ENCODE data around the gene NFIA. TPM values are rescaled to one million over a fixed set of nuclear protein-coding genes. Genes with fewer than 3 reads are reported as not detected.

The NFIA gene
- total RNA-seq, 1 donor from 2014 or later = 1.5 TPM

- intact Hi-C loops (cut with micrococcal nuclease) = no loop called here
- DNase-seq (ENCODE audit: low spot score) = no peak
- no peak overlapping the region for H3K4me3 Mint-ChIP-seq (ENCODE audit: low read depth)
- H3K27me3 Mint-ChIP-seq (ENCODE audit: low read depth) = peaks cover 16% of the 10 kb centered on the region
- no peak overlapping the region for H3K27ac Mint-ChIP-seq
- H3K36me3 Mint-ChIP-seq (ENCODE audit: low read depth) = no peaks in the 10 kb centered on the region
- H3K4me1 Mint-ChIP-seq (ENCODE audit: low read depth) = no peaks in the 10 kb centered on the region
- no peaks in the 10 kb centered on the region for H3K9me3 Mint-ChIP-seq
These were observed 143.1 kb downstream of the NFIA start for GRCh38 chr1:61225478-61225877.

- Mint-ChIP-seq H3K4me3 (ENCODE audit: low read depth) (no peak overlapping the region), H3K36me3 (ENCODE audit: low read depth) (no peaks in the 10 kb centered on the region), H3K27me3 (ENCODE audit: low read depth) (peaks cover 16% of the 10 kb centered on the region), H3K27ac (no peak overlapping the region), H3K9me3 (no peaks in the 10 kb centered on the region), H3K4me1 (ENCODE audit: low read depth) (no peaks in the 10 kb centered on the region)
- no peak for DNase-seq (ENCODE audit: low spot score)
- intact Hi-C loops (cut with micrococcal nuclease) = no loop called here
These were observed 144.6 kb downstream of the NFIA start for GRCh38 chr1:61226791-61227567.

GRCh38 chr1:61227857-61228550, 145.6 kb downstream of the NFIA start:
- H3K36me3 Mint-ChIP-seq (ENCODE audit: low read depth) = no peaks in the 10 kb centered on the region
- intact Hi-C loops (cut with micrococcal nuclease) = no loop called here
- H3K4me1 Mint-ChIP-seq (ENCODE audit: low read depth) = no peaks in the 10 kb centered on the region
- H3K27me3 Mint-ChIP-seq (ENCODE audit: low read depth) = peaks cover 14% of the 10 kb centered on the region
- no peak overlapping the region for H3K27ac Mint-ChIP-seq
- no peaks in the 10 kb centered on the region for H3K9me3 Mint-ChIP-seq
- no peak overlapping the region for H3K4me3 Mint-ChIP-seq (ENCODE audit: low read depth)
- DNase-seq (ENCODE audit: low spot score) = no peak

- H3K36me3 Mint-ChIP-seq (ENCODE audit: low read depth) = no peaks in the 10 kb centered on the region
These were observed 148.2 kb downstream of the NFIA start for GRCh38 chr1:61230523-61230922.

GRCh38 chr1:61231795-61232194, 149.4 kb downstream of the NFIA start:
- no peak for DNase-seq (ENCODE audit: low spot score)
- intact Hi-C loops (cut with micrococcal nuclease) = no loop called here
- no peaks in the 10 kb centered on the region for H3K36me3 Mint-ChIP-seq (ENCODE audit: low read depth)
- H3K27ac Mint-ChIP-seq = no peak overlapping the region
- no peak overlapping the region for H3K4me3 Mint-ChIP-seq (ENCODE audit: low read depth)
- peaks cover 9% of the 10 kb centered on the region for H3K27me3 Mint-ChIP-seq (ENCODE audit: low read depth)
- no peaks in the 10 kb centered on the region for H3K4me1 Mint-ChIP-seq (ENCODE audit: low read depth)
- H3K9me3 Mint-ChIP-seq = no peaks in the 10 kb centered on the region

More at GRCh38 chr1:61230523-61230922, 148.2 kb downstream of the NFIA start:
- DNase-seq (ENCODE audit: low spot score) = no peak
- Mint-ChIP-seq H3K4me1 (ENCODE audit: low read depth) (no peaks in the 10 kb centered on the region), H3K9me3 (no peaks in the 10 kb centered on the region), H3K4me3 (ENCODE audit: low read depth) (no peak overlapping the region), H3K27me3 (ENCODE audit: low read depth) (peaks cover 9% of the 10 kb centered on the region), H3K27ac (no peak overlapping the region)
- intact Hi-C loops (cut with micrococcal nuclease) = no loop called here

- H3K27me3 Mint-ChIP-seq (ENCODE audit: low read depth) = peaks cover 9% of the 10 kb centered on the region
- H3K4me3 Mint-ChIP-seq (ENCODE audit: low read depth) = no peak overlapping the region
- H3K4me1 Mint-ChIP-seq (ENCODE audit: low read depth) = no peaks in the 10 kb centered on the region
- no peaks in the 10 kb centered on the region for H3K36me3 Mint-ChIP-seq (ENCODE audit: low read depth)
- no peak for DNase-seq (ENCODE audit: low spot score)
- no peaks in the 10 kb centered on the region for H3K9me3 Mint-ChIP-seq
- intact Hi-C loops (cut with micrococcal nuclease) = no loop called here
- no peak overlapping the region for H3K27ac Mint-ChIP-seq
These were observed 150.8 kb downstream of the NFIA start for GRCh38 chr1:61233121-61233660.

GRCh38 chr1:61234587-61234919, 152.2 kb downstream of the NFIA start:
- intact Hi-C loops (cut with micrococcal nuclease) = no loop called here
- no peaks in the 10 kb centered on the region for H3K36me3 Mint-ChIP-seq (ENCODE audit: low read depth)
- H3K4me1 Mint-ChIP-seq (ENCODE audit: low read depth) = no peaks in the 10 kb centered on the region
- no peak overlapping the region for H3K4me3 Mint-ChIP-seq (ENCODE audit: low read depth)
- H3K9me3 Mint-ChIP-seq = no peaks in the 10 kb centered on the region
- no peak for DNase-seq (ENCODE audit: low spot score)
- H3K27ac Mint-ChIP-seq = no peak overlapping the region
- peaks cover 7% of the 10 kb centered on the region for H3K27me3 Mint-ChIP-seq (ENCODE audit: low read depth)

- Mint-ChIP-seq H3K27me3 (ENCODE audit: low read depth) (peaks cover 4% of the 10 kb centered on the region), H3K36me3 (ENCODE audit: low read depth) (no peaks in the 10 kb centered on the region)
- intact Hi-C loops (cut with micrococcal nuclease) = no loop called here
These were observed 154.8 kb downstream of the NFIA start for GRCh38 chr1:61237147-61237546.

GRCh38 chr1:61237659-61238358, 155.4 kb downstream of the NFIA start:
- Mint-ChIP-seq H3K36me3 (ENCODE audit: low read depth) (no peaks in the 10 kb centered on the region), H3K27ac (no peak overlapping the region), H3K4me1 (ENCODE audit: low read depth) (no peaks in the 10 kb centered on the region), H3K9me3 (no peaks in the 10 kb centered on the region), H3K4me3 (ENCODE audit: low read depth) (no peak overlapping the region), H3K27me3 (ENCODE audit: low read depth) (peaks cover 4% of the 10 kb centered on the region)
- intact Hi-C loops (cut with micrococcal nuclease) = no loop called here
- DNase-seq (ENCODE audit: low spot score) = no peak

More at GRCh38 chr1:61237147-61237546, 154.8 kb downstream of the NFIA start:
- DNase-seq (ENCODE audit: low spot score) = no peak
- Mint-ChIP-seq H3K4me3 (ENCODE audit: low read depth) (no peak overlapping the region), H3K27ac (no peak overlapping the region), H3K4me1 (ENCODE audit: low read depth) (no peaks in the 10 kb centered on the region), H3K9me3 (no peaks in the 10 kb centered on the region)

- H3K36me3 Mint-ChIP-seq (ENCODE audit: low read depth) = no peaks in the 10 kb centered on the region
- intact Hi-C loops (cut with micrococcal nuclease) = no loop called here
- no peaks in the 10 kb centered on the region for H3K9me3 Mint-ChIP-seq
- peaks cover 2% of the 10 kb centered on the region for H3K27me3 Mint-ChIP-seq (ENCODE audit: low read depth)
- no peak overlapping the region for H3K4me3 Mint-ChIP-seq (ENCODE audit: low read depth)
- H3K4me1 Mint-ChIP-seq (ENCODE audit: low read depth) = no peaks in the 10 kb centered on the region
- no peak overlapping the region for H3K27ac Mint-ChIP-seq
- DNase-seq (ENCODE audit: low spot score) = no peak
These were observed 156.0 kb downstream of the NFIA start for GRCh38 chr1:61238359-61238665.

- no peak for DNase-seq (ENCODE audit: low spot score)
- no peaks in the 10 kb centered on the region for H3K4me1 Mint-ChIP-seq (ENCODE audit: low read depth)
- peaks cover 3% of the 10 kb centered on the region for H3K27me3 Mint-ChIP-seq (ENCODE audit: low read depth)
- no peaks in the 10 kb centered on the region for H3K9me3 Mint-ChIP-seq
- no peak overlapping the region for H3K4me3 Mint-ChIP-seq (ENCODE audit: low read depth)
- no peaks in the 10 kb centered on the region for H3K36me3 Mint-ChIP-seq (ENCODE audit: low read depth)
- no peak overlapping the region for H3K27ac Mint-ChIP-seq
- intact Hi-C loops (cut with micrococcal nuclease) = no loop called here
These were observed 158.5 kb downstream of the NFIA start for GRCh38 chr1:61240878-61241277.

- Mint-ChIP-seq H3K36me3 (ENCODE audit: low read depth) (no peaks in the 10 kb centered on the region), H3K9me3 (no peaks in the 10 kb centered on the region), H3K4me3 (ENCODE audit: low read depth) (no peak overlapping the region), H3K4me1 (ENCODE audit: low read depth) (no peaks in the 10 kb centered on the region), H3K27me3 (ENCODE audit: low read depth) (peaks cover 3% of the 10 kb centered on the region), H3K27ac (no peak overlapping the region)
- DNase-seq (ENCODE audit: low spot score) = no peak
- intact Hi-C loops (cut with micrococcal nuclease) = no loop called here
These were observed 159.1 kb downstream of the NFIA start for GRCh38 chr1:61241411-61241838.

- H3K9me3 Mint-ChIP-seq = no peaks in the 10 kb centered on the region
- H3K4me1 Mint-ChIP-seq (ENCODE audit: low read depth) = no peaks in the 10 kb centered on the region
- no peak overlapping the region for H3K4me3 Mint-ChIP-seq (ENCODE audit: low read depth)
- intact Hi-C loops (cut with micrococcal nuclease) = no loop called here
- no peak for DNase-seq (ENCODE audit: low spot score)
- peaks cover 3% of the 10 kb centered on the region for H3K27me3 Mint-ChIP-seq (ENCODE audit: low read depth)
- H3K27ac Mint-ChIP-seq = no peak overlapping the region
- H3K36me3 Mint-ChIP-seq (ENCODE audit: low read depth) = no peaks in the 10 kb centered on the region
These were observed 159.6 kb downstream of the NFIA start for GRCh38 chr1:61241973-61242381.

Data from activated T-helper 2 cell treated with anti-CD3 and anti-CD28 coated beads, Interferon-gamma antibody, Interleukin-2, Interleukin-4, amounts not matched to agents 10 μg/mL and 5 μg/mL and 100 μg/mL, durations not matched to agents 14 hours and 24 hours and 36 hours (primary cell).